A549 (cell line): ENCODE data around the gene CCDC137. TPM values are rescaled to one million over a fixed set of nuclear protein-coding genes. Genes with fewer than 3 reads are reported as not detected.
A peak's percentile ranks its signal among the peaks of the same experiment; 100 is the strongest.

Source experiments
- BHLHE40 ChIP-seq: IDR thresholded peaks from 2 replicates; pipeline ENCODE4 v1.6.1; 2012; ENCODE audit warnings: low read depth, low read length, inconsistent platforms
- CBX8 ChIP-seq: fragments of 200-600 bp; sonication (generic); IDR thresholded peaks from 2 replicates; pipeline ENCODE4 v1.6.1; 2016
- EHF ChIP-seq: fragments of 250-450 bp; sonication (Bioruptor Pico); IDR thresholded peaks from 2 replicates; pipeline ENCODE4 v1.5.0; 2020; ENCODE audit warnings: mild to moderate bottlenecking
- EP300 ChIP-seq, 2 experiments: fragments of >200 bp; sonication (Bioruptor Twin); formaldehyde crosslinking; IDR thresholded peaks; 2 replicates in 1 of 2; 3 replicates in 1 of 2; pipeline ENCODE4 v1.6.1; 2016 to 2017
- ESRRA ChIP-seq: fragments of 150-350 bp; IDR thresholded peaks from 2 replicates; pipeline ENCODE4 v1.6.1; 2014; ENCODE audit warnings: mild to moderate bottlenecking, low read length, borderline replicate concordance
- FOSB ChIP-seq: fragments of 250-450 bp; sonication (Bioruptor Pico); IDR thresholded peaks from 2 replicates; pipeline ENCODE4 v1.5.0; 2020; ENCODE audit warnings: mild to moderate bottlenecking, moderate library complexity
- FOSL2 ChIP-seq, 2 experiments: fragments of 450-650 bp in 1 of 2; fragments of >200 bp in 1 of 2; sonication (Bioruptor Twin) in 1 of 2; formaldehyde crosslinking; IDR thresholded peaks; 2 replicates each; pipeline versions ENCODE4 v1.5.0 to v1.6.1; 2016 to 2020; ENCODE audit warnings: mild to moderate bottlenecking in 1 of 2, moderate library complexity in 1 of 2
- FOXS1 ChIP-seq: fragments of 250-450 bp; sonication (Bioruptor Pico); IDR thresholded peaks from 2 replicates; pipeline ENCODE4 v1.5.0; 2020; ENCODE audit warnings: mild to moderate bottlenecking, moderate library complexity
- GATA3 ChIP-seq: IDR thresholded peaks from 2 replicates; pipeline ENCODE4 v1.6.1; 2012; ENCODE audit warnings: borderline replicate concordance
- HDAC2 ChIP-seq: fragments of 200-600 bp; sonication (generic); IDR thresholded peaks from 2 replicates; pipeline ENCODE4 v1.6.1; 2016
- HES2 ChIP-seq: fragments of >200 bp; sonication (Bioruptor Twin); formaldehyde crosslinking; IDR thresholded peaks from 2 replicates; pipeline ENCODE4 v1.6.1; 2016
- HOXA7 ChIP-seq: fragments of 250-450 bp; sonication (Bioruptor Pico); IDR thresholded peaks from 2 replicates; pipeline ENCODE4 v1.5.0; 2020; ENCODE audit warnings: mild to moderate bottlenecking, moderate library complexity
- HOXB13 ChIP-seq: fragments of 250-450 bp; sonication (Bioruptor Pico); IDR thresholded peaks from 2 replicates; pipeline ENCODE4 v1.5.0; 2020; ENCODE audit warnings: low read depth, mild to moderate bottlenecking, moderate library complexity
- KDM5A ChIP-seq: fragments of 200-600 bp; sonication (generic); IDR thresholded peaks from 2 replicates; pipeline ENCODE4 v1.6.1; 2016; ENCODE audit warnings: antibody characterized with exemption, mild to moderate bottlenecking
- MAFK ChIP-seq: fragments of 450-650 bp; IDR thresholded peaks from 2 replicates; pipeline ENCODE4 v1.6.1; 2014; ENCODE audit not compliant: partially characterized antibody
- MAZ ChIP-seq: fragments of 150-350 bp; IDR thresholded peaks from 2 replicates; pipeline ENCODE4 v1.6.1; 2014; ENCODE audit warnings: antibody characterized with exemption, low read depth, low read length, borderline replicate concordance
- MYC ChIP-seq: IDR thresholded peaks from 2 replicates; pipeline ENCODE4 v1.6.1; 2012; ENCODE audit warnings: mild to moderate bottlenecking, inconsistent platforms, low read length, improper control_type of control experiment, borderline replicate concordance
- NR3C1 ChIP-seq: fragments of >200 bp; sonication (Bioruptor Twin); formaldehyde crosslinking; IDR thresholded peaks from 3 replicates; pipeline ENCODE4 v1.6.1; 2017
- POLR2A ChIP-seq: IDR thresholded peaks from 2 replicates; pipeline ENCODE4 v1.6.1; 2012; ENCODE audit warnings: mild to moderate bottlenecking, low read length
- POLR2AphosphoS2 ChIP-seq: conservative IDR thresholded peaks from 2 replicates; pipeline ENCODE4 v1.6.1; 2012; ENCODE audit warnings: low read length, improper control_type of control experiment, inconsistent platforms
- RCOR1 ChIP-seq: fragments of 150-350 bp; IDR thresholded peaks from 2 replicates; pipeline ENCODE4 v1.6.1; 2014; ENCODE audit warnings: antibody characterized with exemption, low read length, low read depth
- REST ChIP-seq: fragments of 200-600 bp; sonication (generic); IDR thresholded peaks from 2 replicates; pipeline ENCODE4 v1.6.1; 2016; ENCODE audit warnings: antibody characterized with exemption, mild to moderate bottlenecking, moderate library complexity
- RFX5 ChIP-seq: fragments of 450-650 bp; IDR thresholded peaks from 2 replicates; pipeline ENCODE4 v1.7.1; 2014; ENCODE audit warnings: antibody characterized with exemption, mild to moderate bottlenecking, moderate library complexity
- SMC3 ChIP-seq: fragments of >200 bp; sonication (Bioruptor Twin); formaldehyde crosslinking; IDR thresholded peaks from 3 replicates; pipeline ENCODE4 v1.6.1; 2018; ENCODE audit warnings: inconsistent platforms
- ZC3H11A ChIP-seq: fragments of 450-650 bp; IDR thresholded peaks from 2 replicates; pipeline ENCODE4 v1.6.1; 2014; ENCODE audit warnings: antibody characterized with exemption, mild to moderate bottlenecking
- polyA plus RNA-seq, 4 experiments: library from polyadenylated mRNA; depleted of rRNA in 3 of 4; stranded (reverse); fragments of >200 nt; fragmentation: RNase III in 1 of 4; extraction: RNeasy Plus Mini Kit Qiagen cat#74134 plus additional on column Dnase treatment in 1 of 4; gene quantifications; 2 replicates in 3 of 4; 3 replicates in 1 of 4; pipeline ENCODE4 v1.2.3, GENCODE V29; 2011 to 2017
- TF ChIP-seq, protein P1 (sequence below): fragments of 150-350 bp; IDR thresholded peaks from 2 replicates; pipeline ENCODE4 v1.6.1; 2014; ENCODE audit warnings: low read depth, mild to moderate bottlenecking, low read length
- TF ChIP-seq, protein P2 (sequence below): fragments of 450-650 bp; IDR thresholded peaks from 2 replicates; pipeline ENCODE4 v1.6.1; 2014; ENCODE audit warnings: antibody characterized with exemption
- TF ChIP-seq, protein P3 (sequence below): fragments of 250-450 bp; sonication (Bioruptor Pico); IDR thresholded peaks from 2 replicates; pipeline ENCODE4 v1.5.0; 2021; ENCODE audit warnings: mild to moderate bottlenecking, moderate library complexity, borderline replicate concordance

CCDC137 gene
- polyA plus RNA-seq, 2 of the 4 experiments (the other 2 are of a cell fraction), result 22.6 to 55.0 TPM

- TF ChIP-seq MYC (peak; percentile 75), POLR2AphosphoS2 (no peak), RCOR1 (no peak), POLR2A (peak; percentile 62), EP300 (IDR thresholded peaks at IDR 0.05) (no peak), BHLHE40 (no peak), FOSB (CRISPR knock-in tag) (no peak), ESRRA (no peak), ZC3H11A (no peak), MAFK (peak; percentile 47), GATA3 (peak; percentile 2; the same call in 1 of the 2 replicates), EHF (CRISPR knock-in tag) (no peak), CBX8 (no peak), HES2 (no peak), RFX5 (no peak), FOSL2 (IDR thresholded peaks at IDR 0.05) (no peak), FOSL2 (CRISPR knock-in tag; IDR thresholded peaks at IDR 0.05) (peak; percentile 81), MAZ (peak; percentile 89; the same call in 1 of the 2 replicates), SMC3 (no peak), NR3C1 (no peak), KDM5A (0 out of 2 replicates have a peak, but pooled peaks have one; percentile 15), HOXA7 (CRISPR knock-in tag) (no peak), HDAC2 (no peak), HOXB13 (CRISPR knock-in tag) (no peak), FOXS1 (CRISPR knock-in tag) (no peak), REST (peak; percentile 31; the same call in 1 of the 2 replicates)
- TF ChIP-seq, protein P1, sequence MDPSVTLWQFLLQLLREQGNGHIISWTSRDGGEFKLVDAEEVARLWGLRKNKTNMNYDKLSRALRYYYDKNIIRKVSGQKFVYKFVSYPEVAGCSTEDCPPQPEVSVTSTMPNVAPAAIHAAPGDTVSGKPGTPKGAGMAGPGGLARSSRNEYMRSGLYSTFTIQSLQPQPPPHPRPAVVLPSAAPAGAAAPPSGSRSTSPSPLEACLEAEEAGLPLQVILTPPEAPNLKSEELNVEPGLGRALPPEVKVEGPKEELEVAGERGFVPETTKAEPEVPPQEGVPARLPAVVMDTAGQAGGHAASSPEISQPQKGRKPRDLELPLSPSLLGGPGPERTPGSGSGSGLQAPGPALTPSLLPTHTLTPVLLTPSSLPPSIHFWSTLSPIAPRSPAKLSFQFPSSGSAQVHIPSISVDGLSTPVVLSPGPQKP, result no peak
- TF ChIP-seq, protein P2, sequence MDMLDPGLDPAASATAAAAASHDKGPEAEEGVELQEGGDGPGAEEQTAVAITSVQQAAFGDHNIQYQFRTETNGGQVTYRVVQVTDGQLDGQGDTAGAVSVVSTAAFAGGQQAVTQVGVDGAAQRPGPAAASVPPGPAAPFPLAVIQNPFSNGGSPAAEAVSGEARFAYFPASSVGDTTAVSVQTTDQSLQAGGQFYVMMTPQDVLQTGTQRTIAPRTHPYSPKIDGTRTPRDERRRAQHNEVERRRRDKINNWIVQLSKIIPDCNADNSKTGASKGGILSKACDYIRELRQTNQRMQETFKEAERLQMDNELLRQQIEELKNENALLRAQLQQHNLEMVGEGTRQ, result no peak
- TF ChIP-seq, protein P3, sequence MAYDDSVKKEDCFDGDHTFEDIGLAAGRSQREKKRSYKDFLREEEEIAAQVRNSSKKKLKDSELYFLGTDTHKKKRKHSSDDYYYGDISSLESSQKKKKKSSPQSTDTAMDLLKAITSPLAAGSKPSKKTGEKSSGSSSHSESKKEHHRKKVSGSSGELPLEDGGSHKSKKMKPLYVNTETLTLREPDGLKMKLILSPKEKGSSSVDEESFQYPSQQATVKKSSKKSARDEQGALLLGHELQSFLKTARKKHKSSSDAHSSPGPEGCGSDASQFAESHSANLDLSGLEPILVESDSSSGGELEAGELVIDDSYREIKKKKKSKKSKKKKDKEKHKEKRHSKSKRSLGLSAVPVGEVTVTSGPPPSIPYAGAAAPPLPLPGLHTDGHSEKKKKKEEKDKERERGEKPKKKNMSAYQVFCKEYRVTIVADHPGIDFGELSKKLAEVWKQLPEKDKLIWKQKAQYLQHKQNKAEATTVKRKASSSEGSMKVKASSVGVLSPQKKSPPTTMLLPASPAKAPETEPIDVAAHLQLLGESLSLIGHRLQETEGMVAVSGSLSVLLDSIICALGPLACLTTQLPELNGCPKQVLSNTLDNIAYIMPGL (CRISPR knock-in tag), result no peak
- TF ChIP-seq, all 56 proteins: peak for 15
Measured at GRCh38 chr17:81683584-81684441, 17.3 kb downstream of the CCDC137 start, which contains the start of the genes ARL16 and HGS (continued).
